ENCODE data around the gene ZNF384. TPM values are rescaled to one million over a fixed set of nuclear protein-coding genes. Genes with fewer than 3 reads are reported as not detected.

The ZNF384 gene
- total RNA-seq, 1 donor from 2014 or later = 86.9 TPM

- intact Hi-C loops (cut with micrococcal nuclease) = no loop called here
Measured at GRCh38 chr12:6631549-6631961, 57.6 kb downstream of the ZNF384 start.

- intact Hi-C loops (cut with micrococcal nuclease) = no loop called here
Measured at GRCh38 chr12:6630736-6631135, 58.4 kb downstream of the ZNF384 start.

- intact Hi-C loops (cut with micrococcal nuclease) = loop anchor here (1.0 kb wide), 1 partner anchor 36 kb away; the partner anchor contains the start of gene ING4
Measured at GRCh38 chr12:6627616-6628015, 61.6 kb downstream of the ZNF384 start.

- intact Hi-C loops (cut with micrococcal nuclease) = loop anchor here (1.0 kb wide), 1 partner anchor 37 kb away; the partner anchor contains the start of gene ING4
Measured at GRCh38 chr12:6626654-6627283, 62.4 kb downstream of the ZNF384 start.

- intact Hi-C loops (cut with micrococcal nuclease) = no loop called here
Measured at GRCh38 chr12:6620885-6621274, 68.3 kb downstream of the ZNF384 start.

GRCh38 chr12:6620137-6620884 lies 68.9 kb downstream of the ZNF384 start:
- intact Hi-C loops (cut with micrococcal nuclease) = no loop called here

GRCh38 chr12:6618483-6619225 lies 70.5 kb downstream of the ZNF384 start:
- intact Hi-C loops (cut with micrococcal nuclease) = no loop called here

Other genes with a start within 250 kb of the ZNF384 start
- gene CD27, start 244.4 kb downstream of the ZNF384 start, total RNA-seq = 88.3 and 89.8 TPM in 2 replicates
- 63.1 and 72.0 TPM in 2 replicates for gene TAPBPL, start 237.3 kb downstream of the ZNF384 start, total RNA-seq
- 39.9 and 44.7 TPM in 2 replicates for gene VAMP1, start 218.7 kb downstream of the ZNF384 start, total RNA-seq
- 195 and 201 TPM in 2 replicates for gene MRPL51, start 196.1 kb downstream of the ZNF384 start, total RNA-seq
- 112 and 123 TPM in 2 replicates for gene NCAPD2, start 195.3 kb downstream of the ZNF384 start, total RNA-seq
- gene GAPDH, start 154.9 kb downstream of the ZNF384 start, total RNA-seq = 3,817 and 3,902 TPM in 2 replicates
- gene IFFO1, start 133.3 kb downstream of the ZNF384 start, total RNA-seq = 29.1 and 29.9 TPM in 2 replicates
- 93.7 and 97.0 TPM in 2 replicates for gene NOP2, start 121.1 kb downstream of the ZNF384 start, total RNA-seq
- 294 and 309 TPM in 2 replicates for gene CHD4, start 82.0 kb downstream of the ZNF384 start, total RNA-seq
- gene LPAR5, start 53.4 kb downstream of the ZNF384 start, total RNA-seq = 4.6 and 5.7 TPM in 2 replicates
- 1.0 and 1.5 TPM in 2 replicates for gene ACRBP, start 41.9 kb downstream of the ZNF384 start, total RNA-seq
- 23.7 and 27.7 TPM in 2 replicates for gene ING4, start 26.3 kb downstream of the ZNF384 start, total RNA-seq
- gene PIANP, start 11.4 kb upstream of the ZNF384 start, total RNA-seq = 0.22 and 0.49 TPM in 2 replicates
- gene COPS7A, start 34.7 kb upstream of the ZNF384 start, total RNA-seq = 29.5 and 30.6 TPM in 2 replicates
- 116 and 124 TPM in 2 replicates for gene MLF2, start 63.8 kb upstream of the ZNF384 start, total RNA-seq
- 125 and 129 TPM in 2 replicates for gene PTMS, start 77.0 kb upstream of the ZNF384 start, total RNA-seq
- gene LAG3, start 83.1 kb upstream of the ZNF384 start, total RNA-seq = 52.2 TPM in 2 replicates
- 274 and 279 TPM in 2 replicates for gene CD4, start 100.2 kb upstream of the ZNF384 start, total RNA-seq
- 0.17 and 0.29 TPM in 2 replicates for gene GPR162, start 132.4 kb upstream of the ZNF384 start, total RNA-seq
- 1.9 and 2.7 TPM in 2 replicates for gene P3H3, start 139.0 kb upstream of the ZNF384 start, total RNA-seq
- 0.47 and 1.5 TPM in 2 replicates for gene GNB3, start 151.6 kb upstream of the ZNF384 start, total RNA-seq
- gene CDCA3, start 161.9 kb upstream of the ZNF384 start, total RNA-seq = 51.7 and 64.4 TPM in 2 replicates
- gene USP5, start 162.8 kb upstream of the ZNF384 start, total RNA-seq = 110 and 115 TPM in 2 replicates
- 913 and 928 TPM in 2 replicates for gene TPI1, start 178.2 kb upstream of the ZNF384 start, total RNA-seq
- 15.8 and 18.2 TPM in 2 replicates for gene SPSB2, start 183.9 kb upstream of the ZNF384 start, total RNA-seq
- gene LRRC23, start 215.4 kb upstream of the ZNF384 start, total RNA-seq = 5.7 and 6.9 TPM in 2 replicates
- gene ENO2, start 225.2 kb upstream of the ZNF384 start, total RNA-seq = 126 and 128 TPM in 2 replicates
- 42.9 and 44.1 TPM in 2 replicates for gene ATN1, start 238.6 kb upstream of the ZNF384 start, total RNA-seq